Neural progenitor cell (in vitro differentiated cells): Measurements from ENCODE around the gene RSPH6A. TPM values are rescaled to one million over a fixed set of nuclear protein-coding genes. Genes with fewer than 3 reads are reported as not detected.

Experiments used
- DNase-seq: peaks from one replicate; pipeline ENCODE4 v3.0.0-alpha.2; 2016; ENCODE audit warnings: low spot score
- H2AFZ ChIP-seq: fragments of 200-600 bp; sonication (generic); replicated peaks from 2 replicates; pipeline ENCODE4 v1.6.1; 2016; ENCODE audit warnings: antibody characterized with exemption
- H3F3A ChIP-seq: fragments of 200-600 bp; sonication (generic); 2 replicates; pipeline ENCODE4 v1.6.1; 2016; ENCODE audit warnings: antibody characterized with exemption, low read depth
- H3K27ac ChIP-seq: fragments of 200-600 bp; sonication (generic); 2 replicates; pipeline ENCODE4 v1.5.1; 2016; ENCODE audit warnings: mild to moderate bottlenecking
- H3K27me3 ChIP-seq: fragments of 200-600 bp; sonication (generic); 2 replicates; pipeline ENCODE4 v1.6.1; 2016; ENCODE audit warnings: mild to moderate bottlenecking, moderate library complexity
- H3K36me3 ChIP-seq: fragments of 200-600 bp; sonication (generic); 2 replicates; pipeline ENCODE4 v1.5.1; 2016
- H3K4me1 ChIP-seq: fragments of 200-600 bp; sonication (generic); 2 replicates; pipeline ENCODE4 v1.6.1; 2016; ENCODE audit warnings: mixed run types
- H3K4me2 ChIP-seq: fragments of 200-600 bp; sonication (generic); 2 replicates; pipeline ENCODE4 v1.6.1; 2016
- H3K4me3 ChIP-seq: fragments of 200-600 bp; sonication (generic); 2 replicates; pipeline ENCODE4 v1.5.1; 2016
- H3K79me2 ChIP-seq: fragments of 200-600 bp; sonication (generic); 2 replicates; pipeline ENCODE4 v1.6.1; 2016; ENCODE audit warnings: low read depth
- H3K9ac ChIP-seq: fragments of 200-600 bp; sonication (generic); 2 replicates; pipeline ENCODE4 v1.6.1; 2016
- H3K9me3 ChIP-seq: fragments of 200-600 bp; sonication (generic); 2 replicates; pipeline ENCODE4 v1.5.1; 2016; ENCODE audit warnings: low read depth
- H4K20me1 ChIP-seq: fragments of 200-600 bp; sonication (generic); 2 replicates; pipeline ENCODE4 v1.6.1; 2016; ENCODE audit warnings: low read depth
- H3K27ac Mint-ChIP-seq: 3 replicates; pipeline ENCODE4 v1.8.0; 2021; ENCODE audit warnings: mixed read lengths
- H3K27me3 Mint-ChIP-seq: 2 replicates; pipeline ENCODE4 v1.8.0; 2022; ENCODE audit warnings: low read depth, mild to moderate bottlenecking, inconsistent platforms, moderate library complexity, mixed read lengths; ENCODE audit not compliant: insufficient read depth
- H3K36me3 Mint-ChIP-seq: 3 replicates; pipeline ENCODE4 v1.8.0; 2021; ENCODE audit warnings: mixed read lengths
- H3K4me1 Mint-ChIP-seq: 3 replicates; pipeline ENCODE4 v1.8.0; 2021; ENCODE audit warnings: mixed read lengths
- H3K4me3 Mint-ChIP-seq: 3 replicates; pipeline ENCODE4 v1.8.0; 2021; ENCODE audit warnings: mild to moderate bottlenecking, moderate library complexity, mixed read lengths
- H3K9me3 Mint-ChIP-seq: 3 replicates; pipeline ENCODE4 v1.8.0; 2020; ENCODE audit warnings: mixed read lengths
- EZH2 ChIP-seq: fragments of 200-600 bp; sonication (generic); IDR thresholded peaks from 2 replicates; pipeline ENCODE4 v1.6.1; 2017; ENCODE audit warnings: antibody characterized with exemption, mild to moderate bottlenecking, moderate library complexity
- EZH2phosphoT487 ChIP-seq: fragments of 200-600 bp; sonication (generic); IDR thresholded peaks from 2 replicates; pipeline ENCODE4 v1.6.1; 2017; ENCODE audit warnings: antibody characterized with exemption
- total RNA-seq: library from RNA; depleted of rRNA; stranded (reverse); fragments of >200 nt; gene quantifications from 2 replicates; pipeline ENCODE4 v1.2.3, GENCODE V29; 2015; ENCODE audit warnings: low replicate concordance
- TF ChIP-seq, protein P1 (sequence below): fragments of 200-600 bp; sonication (generic); IDR thresholded peaks from 2 replicates; pipeline ENCODE4 v1.5.1; 2017; ENCODE audit warnings: antibody characterized with exemption, mild to moderate bottlenecking

The RSPH6A gene
- total RNA-seq, 1 donor from 2014 or later = not detected

DNA sequence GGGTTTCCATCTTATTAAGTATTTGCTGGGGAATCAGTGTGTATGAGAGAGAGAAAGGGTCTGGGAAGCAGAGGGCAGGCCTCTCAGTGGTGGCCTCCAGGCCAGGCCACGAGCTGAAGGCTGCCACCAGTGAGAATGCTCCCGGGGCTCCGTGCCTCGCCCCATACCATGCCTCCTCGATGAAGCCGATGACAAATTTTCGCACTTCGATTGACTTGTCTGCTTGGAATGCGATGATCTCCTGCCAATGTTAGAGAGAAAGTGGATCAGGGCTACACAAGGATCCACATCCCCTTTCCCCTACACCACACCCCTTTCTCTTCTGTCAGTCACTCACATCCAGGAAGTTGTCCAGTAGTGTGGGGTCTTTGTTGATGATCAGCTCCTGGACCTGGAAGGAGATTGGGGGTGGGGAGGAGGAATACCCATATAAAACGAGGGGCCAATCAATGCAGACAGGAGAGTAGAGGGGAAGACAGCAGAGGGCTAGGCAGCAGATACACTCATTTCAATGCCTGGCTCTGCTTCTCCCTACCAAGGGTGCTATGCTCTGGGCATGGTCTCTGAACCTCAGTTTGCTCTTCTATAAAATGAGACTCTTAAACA lies 37.1 kb upstream of the RSPH6A start:
- H3F3A ChIP-seq = peaks cover 5% of the 10 kb centered on the region
- no peak overlapping the region for H3K27ac ChIP-seq
- Mint-ChIP-seq H3K4me1 (no peaks in the 10 kb centered on the region), H3K9me3 (no peaks in the 10 kb centered on the region), H3K27me3 (no peaks in the 10 kb centered on the region), H3K27ac (no peak overlapping the region), H3K4me3 (no peak overlapping the region), H3K36me3 (peaks cover 27% of the 10 kb centered on the region)
- no peaks in the 10 kb centered on the region for H3K36me3 ChIP-seq
- TF ChIP-seq, protein P1, sequence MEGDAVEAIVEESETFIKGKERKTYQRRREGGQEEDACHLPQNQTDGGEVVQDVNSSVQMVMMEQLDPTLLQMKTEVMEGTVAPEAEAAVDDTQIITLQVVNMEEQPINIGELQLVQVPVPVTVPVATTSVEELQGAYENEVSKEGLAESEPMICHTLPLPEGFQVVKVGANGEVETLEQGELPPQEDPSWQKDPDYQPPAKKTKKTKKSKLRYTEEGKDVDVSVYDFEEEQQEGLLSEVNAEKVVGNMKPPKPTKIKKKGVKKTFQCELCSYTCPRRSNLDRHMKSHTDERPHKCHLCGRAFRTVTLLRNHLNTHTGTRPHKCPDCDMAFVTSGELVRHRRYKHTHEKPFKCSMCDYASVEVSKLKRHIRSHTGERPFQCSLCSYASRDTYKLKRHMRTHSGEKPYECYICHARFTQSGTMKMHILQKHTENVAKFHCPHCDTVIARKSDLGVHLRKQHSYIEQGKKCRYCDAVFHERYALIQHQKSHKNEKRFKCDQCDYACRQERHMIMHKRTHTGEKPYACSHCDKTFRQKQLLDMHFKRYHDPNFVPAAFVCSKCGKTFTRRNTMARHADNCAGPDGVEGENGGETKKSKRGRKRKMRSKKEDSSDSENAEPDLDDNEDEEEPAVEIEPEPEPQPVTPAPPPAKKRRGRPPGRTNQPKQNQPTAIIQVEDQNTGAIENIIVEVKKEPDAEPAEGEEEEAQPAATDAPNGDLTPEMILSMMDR = no peak
- no peak for TF ChIP-seq EZH2
- TF ChIP-seq EZH2phosphoT487 = no peak
- H3K9me3 ChIP-seq = no peaks in the 10 kb centered on the region
- H3K9ac ChIP-seq = no peak overlapping the region
- no peak overlapping the region for H3K4me3 ChIP-seq
- H3K4me2 ChIP-seq = no peak overlapping the region
- H3K27me3 ChIP-seq = no peaks in the 10 kb centered on the region
- H4K20me1 ChIP-seq = peaks cover 26% of the 10 kb centered on the region
- H3K79me2 ChIP-seq = peaks cover 24% of the 10 kb centered on the region
- no peaks in the 10 kb centered on the region for H3K4me1 ChIP-seq
- DNase-seq = no peak
- no peak overlapping the region for H2AFZ ChIP-seq

DNA sequence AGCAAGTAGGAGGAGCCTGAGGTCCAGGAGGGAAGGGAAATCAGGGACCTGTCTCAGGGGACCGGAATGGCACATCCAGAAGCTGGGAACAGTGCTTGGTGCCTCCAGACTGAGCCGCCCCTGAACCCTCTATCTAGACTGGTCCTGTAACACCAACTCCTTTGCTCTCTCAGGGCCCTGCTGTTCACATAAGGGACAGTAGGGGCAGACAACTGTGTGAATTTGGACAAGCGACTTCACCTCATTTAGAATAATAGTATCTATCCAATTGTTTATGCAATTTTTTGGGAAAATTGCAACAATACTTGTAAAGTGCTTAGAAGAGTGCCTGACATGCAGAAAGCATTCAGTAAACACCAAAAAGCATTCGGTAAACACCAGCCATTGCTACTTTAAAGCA lies 33.8 kb upstream of the RSPH6A start:
- Histone ChIP-seq H3K4me1 (no peaks in the 10 kb centered on the region), H3F3A (peaks cover 5% of the 10 kb centered on the region), H3K27ac (no peak overlapping the region), H4K20me1 (peaks cover 3% of the 10 kb centered on the region), H3K9me3 (no peaks in the 10 kb centered on the region), H3K79me2 (no peaks in the 10 kb centered on the region), H3K27me3 (no peaks in the 10 kb centered on the region), H3K4me3 (no peak overlapping the region), H3K4me2 (no peak overlapping the region), H2AFZ (no peak overlapping the region), H3K36me3 (peaks cover 10% of the 10 kb centered on the region), H3K9ac (no peak overlapping the region)
- TF ChIP-seq EZH2 = no peak
- no peak for TF ChIP-seq EZH2phosphoT487
- TF ChIP-seq, protein P1 = peak; percentile 36
- H3K36me3 Mint-ChIP-seq = peaks cover 38% of the 10 kb centered on the region
- no peaks in the 10 kb centered on the region for H3K9me3 Mint-ChIP-seq
- peaks cover 2% of the 10 kb centered on the region for H3K27me3 Mint-ChIP-seq
- DNase-seq = no peak
- H3K27ac Mint-ChIP-seq = no peak overlapping the region
- no peak overlapping the region for H3K4me3 Mint-ChIP-seq
- H3K4me1 Mint-ChIP-seq = no peaks in the 10 kb centered on the region

DNA sequence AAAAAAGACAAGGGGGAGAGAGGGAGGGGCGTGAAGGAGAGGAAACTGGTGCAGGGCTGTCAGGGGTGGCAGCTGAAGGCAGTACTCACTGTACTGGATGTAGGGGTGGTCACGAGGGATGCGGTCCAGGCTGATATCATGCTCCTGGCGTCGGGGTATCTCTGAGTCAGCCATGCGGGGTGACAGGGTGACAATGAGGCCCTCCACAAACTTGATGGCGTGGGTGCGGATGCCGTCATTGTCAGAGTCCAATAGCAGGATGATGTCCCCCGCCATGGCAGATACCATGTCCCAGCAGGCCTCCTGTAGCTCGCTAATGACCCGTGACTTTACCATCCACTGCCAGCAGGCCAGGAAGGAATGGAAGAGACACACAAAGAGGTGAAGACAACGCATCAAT lies 32.6 kb upstream of the RSPH6A start:
- H3K4me3 ChIP-seq = no peak overlapping the region
- TF ChIP-seq EZH2 = no peak
- no peak for TF ChIP-seq EZH2phosphoT487
- TF ChIP-seq, protein P1 = no peak
- H3K9me3 ChIP-seq = no peaks in the 10 kb centered on the region
- no peaks in the 10 kb centered on the region for H3K79me2 ChIP-seq
- H2AFZ ChIP-seq = no peak overlapping the region
- no peak overlapping the region for H3K9ac ChIP-seq
- Mint-ChIP-seq H3K9me3 (no peaks in the 10 kb centered on the region), H3K36me3 (peaks cover 45% of the 10 kb centered on the region), H3K27me3 (peaks cover 5% of the 10 kb centered on the region), H3K4me3 (no peak overlapping the region), H3K27ac (no peak overlapping the region), H3K4me1 (peaks cover 7% of the 10 kb centered on the region)
- no peaks in the 10 kb centered on the region for H3K27me3 ChIP-seq
- H3K4me1 ChIP-seq = no peaks in the 10 kb centered on the region
- H3F3A ChIP-seq = peaks cover 5% of the 10 kb centered on the region
- DNase-seq = no peak
- H3K36me3 ChIP-seq = peaks cover 10% of the 10 kb centered on the region
- no peak overlapping the region for H3K27ac ChIP-seq
- H4K20me1 ChIP-seq = no peaks in the 10 kb centered on the region
- no peak overlapping the region for H3K4me2 ChIP-seq
